Omental fat pad (tissue), 4 donors: Measurements from ENCODE around the gene DNER. TPM values are rescaled to one million over a fixed set of nuclear protein-coding genes. Genes with fewer than 3 reads are reported as not detected.

Experiments
- ATAC-seq: fragments of 150-250 bp; one replicate; pipeline ENCODE4 v1.9.1; 2016; ENCODE audit warnings: mild to moderate bottlenecking, moderate library complexity; ENCODE audit not compliant: low FRiP score
- DNase-seq: peaks from one replicate; pipeline ENCODE4 v3.0.0-alpha.2; 2019; ENCODE audit warnings: low spot score
- total RNA-seq, 4 donors: library from RNA; depleted of rRNA; stranded (reverse); fragments of >200 nt; gene quantifications; one replicate each; pipeline ENCODE4 v1.1.0, GENCODE V29; 2016
- TF ChIP-seq, protein P1 (sequence below), 3 donors: fragments of 450-650 bp; IDR thresholded peaks; one replicate each; pipeline ENCODE4 v1.5.1; 2016 to 2017; ENCODE audit warnings: antibody characterized with exemption in 3 of 3, mild to moderate bottlenecking in 3 of 3, moderate library complexity in 2 of 3

Gene DNER
- total RNA-seq, 4 donors from 2014 or later, result 3.1 to 12.2 (median 8.7) TPM

DNA sequence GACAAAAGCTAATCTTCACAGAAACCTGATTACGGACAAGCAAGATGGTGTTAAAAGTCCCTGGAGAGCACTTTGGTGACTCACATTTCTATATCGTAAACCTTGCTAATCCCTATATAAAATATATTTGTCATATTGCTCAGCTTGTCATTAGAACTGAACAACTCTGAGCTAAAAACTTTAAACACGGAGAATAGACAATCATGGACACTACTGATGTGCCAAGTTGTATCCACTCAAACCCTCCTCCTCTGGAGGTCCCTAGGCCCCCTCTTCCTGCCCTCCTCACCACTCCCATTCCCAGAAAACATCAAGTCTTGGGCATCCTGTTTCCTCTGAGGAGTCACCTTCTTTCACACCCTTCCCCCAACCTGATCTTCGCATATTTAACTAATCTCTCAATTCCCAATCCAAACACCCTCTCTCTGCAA, 304.6 kb downstream of the DNER start:
- DNase-seq, result no peak
- TF ChIP-seq, protein P1, sequence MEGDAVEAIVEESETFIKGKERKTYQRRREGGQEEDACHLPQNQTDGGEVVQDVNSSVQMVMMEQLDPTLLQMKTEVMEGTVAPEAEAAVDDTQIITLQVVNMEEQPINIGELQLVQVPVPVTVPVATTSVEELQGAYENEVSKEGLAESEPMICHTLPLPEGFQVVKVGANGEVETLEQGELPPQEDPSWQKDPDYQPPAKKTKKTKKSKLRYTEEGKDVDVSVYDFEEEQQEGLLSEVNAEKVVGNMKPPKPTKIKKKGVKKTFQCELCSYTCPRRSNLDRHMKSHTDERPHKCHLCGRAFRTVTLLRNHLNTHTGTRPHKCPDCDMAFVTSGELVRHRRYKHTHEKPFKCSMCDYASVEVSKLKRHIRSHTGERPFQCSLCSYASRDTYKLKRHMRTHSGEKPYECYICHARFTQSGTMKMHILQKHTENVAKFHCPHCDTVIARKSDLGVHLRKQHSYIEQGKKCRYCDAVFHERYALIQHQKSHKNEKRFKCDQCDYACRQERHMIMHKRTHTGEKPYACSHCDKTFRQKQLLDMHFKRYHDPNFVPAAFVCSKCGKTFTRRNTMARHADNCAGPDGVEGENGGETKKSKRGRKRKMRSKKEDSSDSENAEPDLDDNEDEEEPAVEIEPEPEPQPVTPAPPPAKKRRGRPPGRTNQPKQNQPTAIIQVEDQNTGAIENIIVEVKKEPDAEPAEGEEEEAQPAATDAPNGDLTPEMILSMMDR (IDR thresholded peaks at IDR 0.05), result no peak
- ATAC-seq, result no peak

DNA sequence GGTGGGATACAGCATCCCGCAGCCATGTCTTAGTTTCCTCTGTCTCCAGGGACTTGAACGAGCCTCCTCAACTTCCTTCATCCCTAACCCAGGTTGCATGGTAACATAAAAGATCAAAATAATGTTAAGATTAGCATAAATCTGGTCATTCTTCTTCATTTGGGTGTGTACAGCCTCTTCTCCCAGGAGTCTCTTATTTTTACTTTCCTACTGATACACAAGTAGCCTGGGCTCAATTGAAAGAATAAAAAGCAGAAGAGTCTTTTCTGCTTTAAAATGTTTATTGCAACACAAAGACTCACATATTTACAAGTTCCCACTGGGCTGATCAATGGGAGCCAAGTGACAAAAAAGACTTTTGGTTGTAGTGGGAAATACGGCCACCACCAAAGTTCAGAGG, 305.4 kb downstream of the DNER start:
- DNase-seq, result no peak
- TF ChIP-seq, protein P1 (IDR thresholded peaks at IDR 0.05), result no peak
- no peak for ATAC-seq

GRCh38 chr2:229408356-229408755, 306.0 kb downstream of the DNER start:
- TF ChIP-seq, protein P1 (IDR thresholded peaks at IDR 0.05), result no peak
- ATAC-seq (peak; percentile 89), DNase-seq (peak; percentile 86)

- ATAC-seq (peak; percentile 90), DNase-seq (peak; percentile 42)
- TF ChIP-seq, protein P1 (IDR thresholded peaks at IDR 0.05), result no peak
Observed at GRCh38 chr2:229407170-229407569, 307.2 kb downstream of the DNER start.

DNA sequence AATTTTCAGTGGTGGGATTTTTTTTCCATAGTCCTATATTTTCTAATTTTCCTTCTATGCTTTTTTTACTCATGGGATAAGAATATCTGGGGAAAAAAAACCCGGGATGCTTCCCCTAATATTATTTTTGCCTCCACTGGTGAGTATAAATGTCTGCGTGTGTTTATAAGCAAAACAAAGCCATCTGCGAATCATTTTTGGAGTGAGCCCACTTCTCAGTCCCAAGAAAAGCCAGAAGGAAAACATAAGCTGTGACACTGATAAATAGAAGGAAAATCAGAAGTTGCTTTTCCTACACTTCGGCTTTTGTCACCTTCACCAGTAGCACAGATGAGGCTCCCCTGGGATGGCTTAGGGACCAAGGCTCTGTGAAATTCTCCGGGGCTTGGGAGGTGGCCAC, 308.6 kb downstream of the DNER start:
- no peak for ATAC-seq
- DNase-seq, result no peak
- TF ChIP-seq, protein P1 (IDR thresholded peaks at IDR 0.05), result no peak

DNA sequence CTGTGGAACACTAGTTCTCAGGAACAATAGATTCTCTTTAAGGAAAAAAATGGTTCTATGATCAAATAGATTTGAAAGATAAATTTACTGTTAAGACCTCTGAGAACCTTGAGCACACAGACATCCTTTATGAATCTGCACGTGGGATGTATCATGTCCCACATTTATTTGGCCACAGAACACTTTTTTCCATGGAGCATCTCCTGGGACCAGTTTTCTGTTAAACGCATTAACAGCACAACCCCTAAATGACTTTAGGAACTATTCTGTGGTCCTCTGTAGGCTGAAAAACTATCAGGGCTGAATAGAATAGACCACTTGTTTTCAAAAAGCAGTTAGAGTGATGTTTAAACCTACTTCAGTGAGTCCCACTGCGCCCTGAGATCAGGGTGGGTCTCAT, 311.1 kb downstream of the DNER start:
- DNase-seq (no peak), ATAC-seq (no peak)
- TF ChIP-seq, protein P1 (IDR thresholded peaks at IDR 0.05), result no peak

GRCh38 chr2:229401171-229401865, 313.0 kb downstream of the DNER start:
- TF ChIP-seq, protein P1 (IDR thresholded peaks at IDR 0.05), result no peak
- ATAC-seq (no peak), DNase-seq (no peak)
